AG04450 (cell line): ENCODE data around the gene XRCC4. TPM values are rescaled to one million over a fixed set of nuclear protein-coding genes. Genes with fewer than 3 reads are reported as not detected.

Source experiments
- CTCF ChIA-PET: fragments of 300-600, 350-600 bp; formaldehyde crosslinking; extraction: SDS; loops from one replicate; lab custom pipeline; 2022; ENCODE audit warnings: antibody characterized with exemption, inconsistent platforms; lab: Charles Lee
- POLR2A ChIA-PET: fragments of 350-600 bp; formaldehyde crosslinking; extraction: SDS; loops from one replicate; lab custom pipeline; 2021; ENCODE audit warnings: antibody characterized with exemption, inconsistent platforms; lab: Yijun Ruan, JAX
- DNase-seq: peaks from one replicate; pipeline ENCODE4 v3.0.0-alpha.2; 2011; ENCODE audit warnings: low read depth, low spot score
- H3K27ac ChIP-seq: one replicate; pipeline ENCODE4 v1.5.1; 2012; ENCODE audit warnings: low read depth, low read length, control low read depth
- H3K27me3 ChIP-seq: one replicate; pipeline ENCODE4 v1.6.0; 2012; ENCODE audit warnings: low read length; ENCODE audit not compliant: control insufficient read depth, insufficient read depth
- H3K4me3 ChIP-seq: 2 replicates; pipeline ENCODE4 v1.5.1; 2011; ENCODE audit warnings: mild to moderate bottlenecking, low read depth, low read length, control low read depth
- H3K9me3 ChIP-seq: 2 replicates; pipeline ENCODE4 v1.5.1; 2012; ENCODE audit warnings: low read length; ENCODE audit not compliant: control insufficient read depth, insufficient read depth
- polyA plus RNA-seq: library from polyadenylated mRNA; depleted of rRNA; stranded (reverse); fragments of >200 nt; gene quantifications from 2 replicates; pipeline ENCODE4 v1.2.3, GENCODE V29; 2011
- TF ChIP-seq, protein P1 (sequence below): IDR thresholded peaks from 2 replicates; pipeline ENCODE4 v1.5.1; 2011; ENCODE audit warnings: low read depth, low read length, control low read depth, inconsistent platforms

The XRCC4 gene
- polyA plus RNA-seq, 1 experiment, result 4.2 TPM

DNA sequence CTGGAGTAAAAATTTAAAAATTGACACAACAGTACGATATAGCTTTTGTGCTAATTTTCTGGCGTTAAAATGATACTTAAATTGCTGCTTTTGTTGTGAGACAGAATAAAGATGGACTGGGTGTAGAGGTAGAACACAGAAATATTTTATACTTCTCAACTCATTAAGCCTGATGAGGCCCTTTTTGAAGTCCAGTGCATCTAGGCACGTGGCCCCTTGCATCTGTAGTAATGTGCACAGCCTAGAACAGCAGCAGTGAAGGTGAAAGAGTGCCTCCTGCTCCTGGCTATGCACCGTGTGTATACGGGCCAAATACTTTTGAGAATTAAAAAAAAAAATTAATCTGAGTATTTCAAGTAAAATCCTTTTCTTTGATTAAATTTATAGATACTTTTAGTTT lies 115.6 kb downstream of the XRCC4 start:
- POLR2A ChIA-PET, result no interaction called here
- Histone ChIP-seq H3K27ac (no peak overlapping the region), H3K4me3 (no peak overlapping the region), H3K27me3 (no peaks in the 10 kb centered on the region), H3K9me3 (no peaks in the 10 kb centered on the region)
- TF ChIP-seq, protein P1, sequence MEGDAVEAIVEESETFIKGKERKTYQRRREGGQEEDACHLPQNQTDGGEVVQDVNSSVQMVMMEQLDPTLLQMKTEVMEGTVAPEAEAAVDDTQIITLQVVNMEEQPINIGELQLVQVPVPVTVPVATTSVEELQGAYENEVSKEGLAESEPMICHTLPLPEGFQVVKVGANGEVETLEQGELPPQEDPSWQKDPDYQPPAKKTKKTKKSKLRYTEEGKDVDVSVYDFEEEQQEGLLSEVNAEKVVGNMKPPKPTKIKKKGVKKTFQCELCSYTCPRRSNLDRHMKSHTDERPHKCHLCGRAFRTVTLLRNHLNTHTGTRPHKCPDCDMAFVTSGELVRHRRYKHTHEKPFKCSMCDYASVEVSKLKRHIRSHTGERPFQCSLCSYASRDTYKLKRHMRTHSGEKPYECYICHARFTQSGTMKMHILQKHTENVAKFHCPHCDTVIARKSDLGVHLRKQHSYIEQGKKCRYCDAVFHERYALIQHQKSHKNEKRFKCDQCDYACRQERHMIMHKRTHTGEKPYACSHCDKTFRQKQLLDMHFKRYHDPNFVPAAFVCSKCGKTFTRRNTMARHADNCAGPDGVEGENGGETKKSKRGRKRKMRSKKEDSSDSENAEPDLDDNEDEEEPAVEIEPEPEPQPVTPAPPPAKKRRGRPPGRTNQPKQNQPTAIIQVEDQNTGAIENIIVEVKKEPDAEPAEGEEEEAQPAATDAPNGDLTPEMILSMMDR, result no peak
- no peak for DNase-seq
- CTCF ChIA-PET, result interaction anchor here (0.6 kb wide), 1 partner anchor 882 kb away, joined by 3 read pairs; no protein-coding TSS in a partner anchor

GRCh38 chr5:83197326-83197967 lies 120.1 kb downstream of the XRCC4 start:
- Histone ChIP-seq H3K4me3 (no peak overlapping the region), H3K9me3 (no peaks in the 10 kb centered on the region), H3K27me3 (no peaks in the 10 kb centered on the region), H3K27ac (no peak overlapping the region)
- DNase-seq, result no peak
- ChIA-PET CTCF (no interaction called here), POLR2A (no interaction called here)
- TF ChIP-seq, protein P1, result no peak

DNA sequence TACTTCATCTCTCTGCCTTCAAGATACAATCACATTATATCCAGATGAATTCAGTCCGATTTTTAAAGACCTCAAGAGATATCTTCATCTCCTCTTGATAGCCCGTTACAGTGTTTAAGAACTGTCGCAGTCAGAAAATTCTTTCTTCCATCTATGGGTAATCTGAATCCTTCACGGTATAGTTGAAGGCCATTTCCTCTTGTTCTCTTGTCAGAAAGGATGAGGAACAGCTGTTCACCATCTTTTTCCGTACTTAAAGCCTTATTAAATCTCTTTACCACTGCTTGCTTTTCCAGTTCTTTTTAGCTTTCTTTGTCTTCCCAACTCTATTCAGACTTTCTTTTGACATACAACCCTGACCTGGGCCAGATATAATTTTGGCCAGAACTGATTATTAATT lies 121.8 kb downstream of the XRCC4 start:
- ChIA-PET POLR2A (no interaction called here), CTCF (interaction anchor here (1.0 kb wide), 1 partner anchor 274 kb away, joined by 3 read pairs; no protein-coding TSS in a partner anchor)
- Histone ChIP-seq H3K9me3 (no peaks in the 10 kb centered on the region), H3K27ac (no peak overlapping the region), H3K4me3 (no peak overlapping the region), H3K27me3 (no peaks in the 10 kb centered on the region)
- no peak for DNase-seq
- TF ChIP-seq, protein P1, result no peak

DNA sequence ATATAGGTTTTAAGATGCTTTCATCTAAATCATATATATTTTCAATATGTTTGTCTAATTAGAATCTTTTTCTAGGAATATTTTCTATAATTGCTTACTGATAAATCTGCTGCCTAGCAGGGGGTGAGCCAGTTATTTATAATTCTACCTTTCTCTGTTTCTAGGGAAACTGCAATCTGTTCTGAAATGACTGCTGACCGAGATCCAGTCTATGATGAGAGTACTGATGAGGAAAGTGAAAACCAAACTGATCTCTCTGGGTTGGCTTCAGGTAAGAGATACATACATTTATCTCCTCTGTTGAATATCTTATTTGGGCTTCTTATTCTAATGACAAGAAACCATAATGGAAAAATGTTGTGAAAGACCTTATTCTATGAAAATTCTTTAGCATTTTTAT lies 127.3 kb downstream of the XRCC4 start:
- H3K9me3 ChIP-seq, result no peaks in the 10 kb centered on the region
- ChIA-PET CTCF (no interaction called here), POLR2A (no interaction called here)
- no peak for DNase-seq
- no peak overlapping the region for H3K4me3 ChIP-seq
- TF ChIP-seq, protein P1, result no peak
- H3K27me3 ChIP-seq, result no peaks in the 10 kb centered on the region
- H3K27ac ChIP-seq, result no peak overlapping the region

- ChIA-PET CTCF (no interaction called here), POLR2A (no interaction called here)
- Histone ChIP-seq H3K27me3 (no peaks in the 10 kb centered on the region), H3K27ac (no peak overlapping the region), H3K4me3 (no peak overlapping the region), H3K9me3 (no peaks in the 10 kb centered on the region)
- TF ChIP-seq, protein P1, result no peak
- DNase-seq, result no peak
These were observed 132.6 kb downstream of the XRCC4 start for GRCh38 chr5:83209963-83210362.
